Neutrophil (primary cell): ENCODE measurements around the gene CBFA2T3.

Experiments used
- H3K27ac ChIP-seq: fragments of 200-600 bp; sonication (generic); 2 replicates; pipeline ENCODE4 v1.5.1; 2016; ENCODE audit warnings: mild to moderate bottlenecking, moderate library complexity
- H3K27me3 ChIP-seq: fragments of 200-600 bp; sonication (generic); 2 replicates; pipeline ENCODE4 v1.6.0; 2016; ENCODE audit warnings: mild to moderate bottlenecking
- H3K36me3 ChIP-seq: fragments of 200-600 bp; sonication (generic); 2 replicates; pipeline ENCODE4 v1.5.1; 2017
- H3K4me1 ChIP-seq, 2 experiments: fragments of 200-600 bp in 1 of 2; sonication (generic) in 1 of 2; 1 replicate in 1 of 2; 2 replicates in 1 of 2; pipeline versions ENCODE4 v1.5.1 to v1.6.1; 2013 to 2016; ENCODE audit warnings: low read depth in 1 of 2, low read length in 1 of 2, mild to moderate bottlenecking in 1 of 2, moderate library complexity in 1 of 2; ENCODE audit not compliant: control insufficient read depth in 1 of 2, insufficient read depth in 1 of 2
- H3K4me3 ChIP-seq, 2 experiments: fragments of 200-600 bp in 1 of 2; sonication (generic) in 1 of 2; 1 replicate in 1 of 2; 2 replicates in 1 of 2; pipeline ENCODE4 v1.5.1; 2013 to 2016; ENCODE audit warnings: low read depth in 1 of 2, low read length in 1 of 2, mild to moderate bottlenecking in 1 of 2, moderate library complexity in 1 of 2
- H3K9me3 ChIP-seq: fragments of 200-600 bp; sonication (generic); 2 replicates; pipeline ENCODE4 v1.5.1; 2016
- CTCF ChIP-seq: fragments of 200-600 bp; sonication (generic); IDR thresholded peaks from 2 replicates; pipeline ENCODE4 v1.5.1; 2016; ENCODE audit warnings: antibody characterized with exemption

Gene CBFA2T3

GRCh38 chr16:88963583-88963982, 13.4 kb downstream of the CBFA2T3 start:
- Histone ChIP-seq H3K4me3 (no peak overlapping the region), H3K27me3 (peaks cover 15% of the 10 kb centered on the region), H3K4me1 (peaks cover 24 to 36% of the 10 kb centered on the region in 2 experiments), H3K27ac (no peak overlapping the region), H3K9me3 (no peaks in the 10 kb centered on the region), H3K36me3 (peaks cover 5% of the 10 kb centered on the region)
- no peak for TF ChIP-seq CTCF

GRCh38 chr16:88962478-88963152, 14.4 kb downstream of the CBFA2T3 start:
- peaks cover 6% of the 10 kb centered on the region for H3K27me3 ChIP-seq
- H3K36me3 ChIP-seq, result peaks cover 5% of the 10 kb centered on the region
- H3K9me3 ChIP-seq, result no peaks in the 10 kb centered on the region
- no peak overlapping the region for H3K27ac ChIP-seq
- H3K4me3 ChIP-seq, result no peak overlapping the region
- no peak for TF ChIP-seq CTCF
- peaks cover 24 to 36% of the 10 kb centered on the region in 2 experiments for H3K4me1 ChIP-seq

GRCh38 chr16:88961011-88961410, 16.0 kb downstream of the CBFA2T3 start:
- Histone ChIP-seq H3K4me1 (peaks cover 34 to 38% of the 10 kb centered on the region in 2 experiments), H3K4me3 (no peak overlapping the region), H3K27me3 (no peaks in the 10 kb centered on the region), H3K36me3 (peaks cover 5% of the 10 kb centered on the region), H3K9me3 (no peaks in the 10 kb centered on the region), H3K27ac (no peak overlapping the region)
- TF ChIP-seq CTCF, result no peak

- no peak for TF ChIP-seq CTCF
- peaks cover 36 to 41% of the 10 kb centered on the region in 2 experiments for H3K4me1 ChIP-seq
- H3K36me3 ChIP-seq, result peaks cover 5% of the 10 kb centered on the region
- H3K27me3 ChIP-seq, result no peaks in the 10 kb centered on the region
- H3K4me3 ChIP-seq, result no peak overlapping the region
- no peaks in the 10 kb centered on the region for H3K9me3 ChIP-seq
- H3K27ac ChIP-seq, result no peak overlapping the region
Observed at GRCh38 chr16:88960516-88960915, 16.5 kb downstream of the CBFA2T3 start.

GRCh38 chr16:88959022-88959421, 18.0 kb downstream of the CBFA2T3 start:
- Histone ChIP-seq H3K4me3 (peak overlapping the region; percentile 60 to 65), H3K9me3 (no peaks in the 10 kb centered on the region), H3K27ac (peak overlapping the region; percentile 78), H3K4me1 (peaks cover 36 to 41% of the 10 kb centered on the region in 2 experiments), H3K36me3 (peaks cover 5% of the 10 kb centered on the region), H3K27me3 (no peaks in the 10 kb centered on the region)
- TF ChIP-seq CTCF, result no peak
